ENCODE measurements around the gene UNC119B. TPM values are rescaled to one million over a fixed set of nuclear protein-coding genes. Genes with fewer than 3 reads are reported as not detected.

The UNC119B gene
- total RNA-seq, 6 donors from 2014 or later: 18.8 to 28.7 (median 22.8) TPM

- TF ChIP-seq POLR2A (IDR thresholded peaks at IDR 0.05) (no peak), POLR2AphosphoS5 (IDR thresholded peaks at IDR 0.05) (no peak)
- DNase-seq: peak in 1 of 2 donors; percentile 55
- ATAC-seq (ENCODE audit: low FRiP score in 2 of 2): no peak
- Histone ChIP-seq H3K27me3 (no peaks in the 10 kb centered on the region), H3K9me3 (no peaks in the 10 kb centered on the region), H3K27ac (no peak overlapping the region), H3K4me3 (no peak overlapping the region), H3K36me3 (peaks cover 8 to 44% (median 30%) of the 10 kb centered on the region in 4 donors), H3K4me1 (peaks cover 0 to 30% (median 17%) of the 10 kb centered on the region in 4 donors)
- WGBS, 2 donors: 87 to 90% methylated on average over 11 of the region's 11 CpGs
These were observed 60.8 kb downstream of the UNC119B start for GRCh38 chr12:120771097-120771496.

Other genes with a start within 250 kb of the UNC119B start
- gene SRSF9, start 240.7 kb upstream of the UNC119B start, total RNA-seq: 100 to 1,000 TPM in 4 of 6 donors, 10 to 100 TPM in 2; 74.5 to 127 (median 107) TPM
- 100 to 1,000 TPM in 5 of 6 donors, 10 to 100 TPM in 1; 61.5 to 330 (median 176) TPM for gene DYNLL1, start 214.3 kb upstream of the UNC119B start, total RNA-seq
- gene COQ5, start 181.3 kb upstream of the UNC119B start, total RNA-seq: 10 to 100 TPM in 5 of 6 donors, 1 to 10 TPM in 1; 7.5 to 26.0 (median 16.3) TPM
- 100 to 1,000 TPM; 189 to 456 (median 243) TPM for gene RNF10, start 176.1 kb upstream of the UNC119B start, total RNA-seq
- 10 to 100 TPM; 15.9 to 42.2 (median 33.9) TPM for gene POP5, start 129.1 kb upstream of the UNC119B start, total RNA-seq
- gene CABP1, start 69.8 kb upstream of the UNC119B start, total RNA-seq: 1 to 10 TPM in 2 of 6 donors, not detected in 4; 1.2 to 2.1 TPM
- gene MLEC, start 23.3 kb upstream of the UNC119B start, total RNA-seq: 100 to 1,000 TPM in 2 of 6 donors, 10 to 100 TPM in 4; 29.3 to 125 (median 71.2) TPM
- gene ACADS, start 15.4 kb downstream of the UNC119B start, total RNA-seq: 10 to 100 TPM; 24.1 to 43.1 (median 32.9) TPM
- gene SPPL3, start 193.9 kb downstream of the UNC119B start, total RNA-seq: 10 to 100 TPM; 17.8 to 44.3 (median 23.2) TPM

Measured in upper lobe of left lung (tissue), 6 donors.